GM21529 (cell line): ENCODE measurements around the gene TMEM156.
"Not testable (repeated sequence)": the region's sequence is repeated elsewhere in the genome, so short reads cannot be mapped to it uniquely, and the experiment has no call there.

Experiments used
- ATAC-seq: cut with Tn5 transposase; IDR thresholded peaks from one replicate; pipeline ENCODE4 v1.9.1; 2021; ENCODE audit not compliant: unreplicated experiment

The TMEM156 gene

GRCh38 chr4:38958453-38959190 is 73.6 kb downstream of the TMEM156 start:
- ATAC-seq: no peak

- no peak for ATAC-seq
Observed at GRCh38 chr4:38957893-38958292, 74.3 kb downstream of the TMEM156 start.

GRCh38 chr4:38957261-38957815 is 74.9 kb downstream of the TMEM156 start:
- ATAC-seq: no peak

- ATAC-seq: no peak
Observed at GRCh38 chr4:38955957-38956356, 76.3 kb downstream of the TMEM156 start.

GRCh38 chr4:38954727-38955126 is 77.5 kb downstream of the TMEM156 start:
- ATAC-seq: no peak

- ATAC-seq: no peak
Observed at GRCh38 chr4:38952017-38952416, 80.2 kb downstream of the TMEM156 start.

GRCh38 chr4:38951598-38951997 is 80.6 kb downstream of the TMEM156 start:
- no peak for ATAC-seq

GRCh38 chr4:38950734-38951133 is 81.5 kb downstream of the TMEM156 start:
- ATAC-seq: no peak

- no peak for ATAC-seq
Observed at GRCh38 chr4:38950159-38950558, 82.0 kb downstream of the TMEM156 start.

- no peak for ATAC-seq
Observed at GRCh38 chr4:38949411-38950051, 82.7 kb downstream of the TMEM156 start.

GRCh38 chr4:38948551-38948950 is 83.7 kb downstream of the TMEM156 start:
- no peak for ATAC-seq

- no peak for ATAC-seq
Observed at GRCh38 chr4:38946919-38947318, 85.3 kb downstream of the TMEM156 start.

GRCh38 chr4:38944440-38944839 is 87.8 kb downstream of the TMEM156 start:
- ATAC-seq: no peak

GRCh38 chr4:38943343-38943742 is 88.9 kb downstream of the TMEM156 start:
- ATAC-seq: no peak

GRCh38 chr4:38941906-38942305 is 90.3 kb downstream of the TMEM156 start:
- not testable (repeated sequence) for ATAC-seq

- ATAC-seq: no peak
Observed at GRCh38 chr4:38940476-38940875, 91.7 kb downstream of the TMEM156 start.

- peak; percentile 95 for ATAC-seq
Observed at GRCh38 chr4:38939165-38939564, 93.0 kb downstream of the TMEM156 start.

GRCh38 chr4:38935391-38936073 is 96.7 kb downstream of the TMEM156 start:
- ATAC-seq: no peak

- ATAC-seq: no peak
Observed at GRCh38 chr4:38931125-38931524, 101.1 kb downstream of the TMEM156 start.

GRCh38 chr4:38930707-38931106 is 101.5 kb downstream of the TMEM156 start:
- no peak for ATAC-seq

- peak; percentile 56 for ATAC-seq
Observed at GRCh38 chr4:38930204-38930603, 102.0 kb downstream of the TMEM156 start.

GRCh38 chr4:38928974-38929373 is 103.2 kb downstream of the TMEM156 start:
- no peak for ATAC-seq
